ENCODE results near the gene PDE4D.

PDE4D gene

GRCh38 chr5:59086024-59086423 lies 807.5 kb downstream of the PDE4D start:
- no peaks in the 10 kb centered on the region for H3K27me3 ChIP-seq (replicated peaks; ENCODE audit: control insufficient read depth, insufficient read depth, low read length)
- no peaks in the 10 kb centered on the region for H3K36me3 ChIP-seq (ENCODE audit: control insufficient read depth, insufficient read depth, low read length)
- no peak overlapping the region for H3K4me3 ChIP-seq (replicated peaks; ENCODE audit: low read depth, low read length)
- TF ChIP-seq CTCF (IDR thresholded peaks at IDR 0.05; ENCODE audit: insufficient read depth, low read length, poor library complexity, severe bottlenecking), result no peak
- no peak for DNase-seq (ENCODE audit: extremely low read depth, insufficient read length)

GRCh38 chr5:59081693-59082092 lies 811.8 kb downstream of the PDE4D start:
- no peaks in the 10 kb centered on the region for H3K27me3 ChIP-seq (replicated peaks; ENCODE audit: control insufficient read depth, insufficient read depth, low read length)
- no peak for DNase-seq (ENCODE audit: extremely low read depth, insufficient read length)
- no peak overlapping the region for H3K4me3 ChIP-seq (replicated peaks; ENCODE audit: low read depth, low read length)
- no peaks in the 10 kb centered on the region for H3K36me3 ChIP-seq (ENCODE audit: control insufficient read depth, insufficient read depth, low read length)
- TF ChIP-seq CTCF (IDR thresholded peaks at IDR 0.05; ENCODE audit: insufficient read depth, low read length, poor library complexity, severe bottlenecking), result no peak

GRCh38 chr5:59079622-59080620 lies 813.6 kb downstream of the PDE4D start:
- no peak for TF ChIP-seq CTCF (IDR thresholded peaks at IDR 0.05; ENCODE audit: insufficient read depth, low read length, poor library complexity, severe bottlenecking)
- H3K4me3 ChIP-seq (replicated peaks; ENCODE audit: low read depth, low read length), result no peak overlapping the region
- no peaks in the 10 kb centered on the region for H3K27me3 ChIP-seq (replicated peaks; ENCODE audit: control insufficient read depth, insufficient read depth, low read length)
- DNase-seq (ENCODE audit: extremely low read depth, insufficient read length), result no peak
- no peaks in the 10 kb centered on the region for H3K36me3 ChIP-seq (ENCODE audit: control insufficient read depth, insufficient read depth, low read length)

GRCh38 chr5:59071755-59072549 lies 821.6 kb downstream of the PDE4D start:
- DNase-seq (ENCODE audit: extremely low read depth, insufficient read length), result no peak
- Histone ChIP-seq H3K27me3 (replicated peaks; ENCODE audit: control insufficient read depth, insufficient read depth, low read length) (no peaks in the 10 kb centered on the region), H3K4me3 (replicated peaks; ENCODE audit: low read depth, low read length) (no peak overlapping the region), H3K36me3 (ENCODE audit: control insufficient read depth, insufficient read depth, low read length) (no peaks in the 10 kb centered on the region)
- no peak for TF ChIP-seq CTCF (IDR thresholded peaks at IDR 0.05; ENCODE audit: insufficient read depth, low read length, poor library complexity, severe bottlenecking)

- Histone ChIP-seq H3K27me3 (replicated peaks; ENCODE audit: control insufficient read depth, insufficient read depth, low read length) (no peaks in the 10 kb centered on the region), H3K36me3 (ENCODE audit: control insufficient read depth, insufficient read depth, low read length) (no peaks in the 10 kb centered on the region), H3K4me3 (replicated peaks; ENCODE audit: low read depth, low read length) (no peak overlapping the region)
- DNase-seq (ENCODE audit: extremely low read depth, insufficient read length), result no peak
- no peak for TF ChIP-seq CTCF (IDR thresholded peaks at IDR 0.05; ENCODE audit: insufficient read depth, low read length, poor library complexity, severe bottlenecking)
These were observed 824.0 kb downstream of the PDE4D start for GRCh38 chr5:59069438-59070079.
